ENCODE measurements around the gene GPR180.

DNA sequence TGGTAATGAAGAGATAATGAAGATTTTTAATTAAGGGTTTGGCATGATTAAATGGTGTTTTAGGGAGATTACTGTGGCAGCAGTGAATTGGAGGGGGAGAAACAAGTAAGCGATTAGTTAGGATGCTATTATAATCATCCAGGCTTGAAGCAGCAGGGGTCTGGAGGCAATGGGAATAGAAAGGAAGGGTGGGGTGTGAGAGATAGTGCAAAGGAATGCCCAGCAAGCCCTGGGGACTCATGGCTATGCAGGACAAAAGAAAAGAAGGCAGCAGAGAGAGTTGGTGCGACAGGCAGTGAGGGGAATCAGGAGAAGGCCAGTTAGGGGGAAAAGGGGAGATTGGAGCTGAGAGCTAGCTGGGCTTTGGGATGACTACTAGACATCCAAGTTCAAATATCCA, 76.1 kb downstream of the GPR180 start:
- TF ChIP-seq SIN3A (IDR thresholded peaks at IDR 0.05; ENCODE audit: low read depth, low read length) (no peak), ZNF217 (IDR thresholded peaks at IDR 0.05) (no peak)
